HL-60 (cell line): ENCODE measurements around the gene KIF15.

Source experiments
- CTCF ChIP-seq: IDR thresholded peaks from one replicate; pipeline ENCODE4 v1.5.1; 2011; ENCODE audit warnings: low read length, control low read depth, inconsistent platforms; ENCODE audit not compliant: insufficient read depth
- GABPA ChIP-seq: IDR thresholded peaks from 2 replicates; pipeline ENCODE4 v1.6.1; 2012; ENCODE audit warnings: low read depth
- POLR2AphosphoS5 ChIP-seq: IDR thresholded peaks from 2 replicates; pipeline ENCODE4 v1.6.1; 2012; ENCODE audit warnings: low read depth
- REST ChIP-seq: IDR thresholded peaks from 2 replicates; pipeline ENCODE4 v1.6.1; 2012; ENCODE audit warnings: low read depth; ENCODE audit not compliant: insufficient replicate concordance
- SPI1 ChIP-seq: IDR thresholded peaks from 2 replicates; pipeline ENCODE4 v1.6.1; 2012; ENCODE audit warnings: low read depth, mild to moderate bottlenecking, borderline replicate concordance

- TF ChIP-seq CTCF = no peak
- TF ChIP-seq REST = no peak
- no peak for TF ChIP-seq POLR2AphosphoS5
- TF ChIP-seq GABPA = no peak
- TF ChIP-seq SPI1 = no peak
Measured at GRCh38 chr3:44805960-44806359, 44.4 kb downstream of the KIF15 start.
